ENCODE measurements around the gene EVX1. TPM values are rescaled to one million over a fixed set of nuclear protein-coding genes. Genes with fewer than 3 reads are reported as not detected.

EVX1 gene
- total RNA-seq, 4 donors from 2014 or later, result not detected

DNA sequence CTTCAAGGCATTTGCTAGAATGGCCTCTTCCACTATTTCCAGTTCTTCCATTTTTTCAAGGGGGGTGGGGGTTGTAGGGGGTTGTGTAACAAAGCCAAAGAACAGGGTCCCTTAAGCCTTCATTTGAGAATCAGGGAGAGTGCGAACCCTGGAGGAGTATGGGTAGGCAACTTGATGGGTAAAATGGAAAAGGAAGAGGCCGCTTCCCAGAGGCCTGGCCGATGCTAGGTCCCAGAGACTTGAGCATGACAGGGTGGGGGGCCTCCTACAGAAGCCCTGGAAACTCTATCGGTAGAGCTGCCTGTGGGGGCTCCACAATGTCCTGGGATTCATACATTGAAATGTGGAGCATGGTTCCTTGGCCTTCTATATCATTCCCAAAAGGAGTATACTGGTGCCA is 33.6 kb upstream of the EVX1 start:
- peaks cover 0 to 71% of the 10 kb centered on the region in 2 donors for H3K27me3 ChIP-seq
- H3K4me3 ChIP-seq, result no peak overlapping the region
- TF ChIP-seq, protein P1, sequence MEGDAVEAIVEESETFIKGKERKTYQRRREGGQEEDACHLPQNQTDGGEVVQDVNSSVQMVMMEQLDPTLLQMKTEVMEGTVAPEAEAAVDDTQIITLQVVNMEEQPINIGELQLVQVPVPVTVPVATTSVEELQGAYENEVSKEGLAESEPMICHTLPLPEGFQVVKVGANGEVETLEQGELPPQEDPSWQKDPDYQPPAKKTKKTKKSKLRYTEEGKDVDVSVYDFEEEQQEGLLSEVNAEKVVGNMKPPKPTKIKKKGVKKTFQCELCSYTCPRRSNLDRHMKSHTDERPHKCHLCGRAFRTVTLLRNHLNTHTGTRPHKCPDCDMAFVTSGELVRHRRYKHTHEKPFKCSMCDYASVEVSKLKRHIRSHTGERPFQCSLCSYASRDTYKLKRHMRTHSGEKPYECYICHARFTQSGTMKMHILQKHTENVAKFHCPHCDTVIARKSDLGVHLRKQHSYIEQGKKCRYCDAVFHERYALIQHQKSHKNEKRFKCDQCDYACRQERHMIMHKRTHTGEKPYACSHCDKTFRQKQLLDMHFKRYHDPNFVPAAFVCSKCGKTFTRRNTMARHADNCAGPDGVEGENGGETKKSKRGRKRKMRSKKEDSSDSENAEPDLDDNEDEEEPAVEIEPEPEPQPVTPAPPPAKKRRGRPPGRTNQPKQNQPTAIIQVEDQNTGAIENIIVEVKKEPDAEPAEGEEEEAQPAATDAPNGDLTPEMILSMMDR (IDR thresholded peaks at IDR 0.05), result no peak
- TF ChIP-seq POLR2A (IDR thresholded peaks at IDR 0.05), result no peak
- H3K27ac ChIP-seq, result no peak overlapping the region
- H3K36me3 ChIP-seq, result no peaks in the 10 kb centered on the region
- DNase-seq, result peak in 1 of 3 donors; percentile 25
- H3K9me3 ChIP-seq, result no peaks in the 10 kb centered on the region
- peaks cover 0 to 36% (median 0%) of the 10 kb centered on the region in 4 donors for H3K4me1 ChIP-seq

DNA sequence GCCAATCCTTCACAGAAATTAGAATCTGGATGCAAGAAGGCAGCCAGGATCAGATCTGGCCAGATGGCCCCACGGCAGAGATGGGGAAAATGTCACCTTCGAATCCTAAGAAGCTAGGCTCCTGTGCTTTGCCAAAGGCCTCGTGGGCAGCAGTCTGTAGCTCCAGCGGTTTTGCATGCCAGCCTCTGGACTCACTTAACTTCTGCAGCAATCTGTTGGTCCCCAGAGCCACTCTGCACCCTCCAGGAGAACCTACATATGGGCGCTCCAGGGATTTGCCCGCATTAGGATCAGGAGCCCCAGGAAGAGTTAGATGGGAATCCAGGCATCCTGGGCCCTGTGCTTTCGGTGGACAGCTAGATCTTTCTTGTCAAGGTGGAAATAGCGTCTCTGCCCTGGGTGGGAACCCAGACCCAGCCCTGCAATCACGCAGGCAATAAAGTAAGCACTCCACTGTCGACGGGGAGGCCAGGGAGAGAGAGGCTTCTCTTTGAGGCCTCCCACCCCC is 32.6 kb upstream of the EVX1 start:
- Histone ChIP-seq H3K27ac (no peak overlapping the region), H3K4me1 (peaks cover 0 to 34% (median 0%) of the 10 kb centered on the region in 4 donors), H3K9me3 (no peaks in the 10 kb centered on the region), H3K4me3 (peak overlapping the region in 1 of 4 donors; percentile 43), H3K27me3 (peaks cover 0 to 61% of the 10 kb centered on the region in 2 donors), H3K36me3 (no peaks in the 10 kb centered on the region)
- no peak for DNase-seq
- no peak for TF ChIP-seq POLR2A (IDR thresholded peaks at IDR 0.05)

DNA sequence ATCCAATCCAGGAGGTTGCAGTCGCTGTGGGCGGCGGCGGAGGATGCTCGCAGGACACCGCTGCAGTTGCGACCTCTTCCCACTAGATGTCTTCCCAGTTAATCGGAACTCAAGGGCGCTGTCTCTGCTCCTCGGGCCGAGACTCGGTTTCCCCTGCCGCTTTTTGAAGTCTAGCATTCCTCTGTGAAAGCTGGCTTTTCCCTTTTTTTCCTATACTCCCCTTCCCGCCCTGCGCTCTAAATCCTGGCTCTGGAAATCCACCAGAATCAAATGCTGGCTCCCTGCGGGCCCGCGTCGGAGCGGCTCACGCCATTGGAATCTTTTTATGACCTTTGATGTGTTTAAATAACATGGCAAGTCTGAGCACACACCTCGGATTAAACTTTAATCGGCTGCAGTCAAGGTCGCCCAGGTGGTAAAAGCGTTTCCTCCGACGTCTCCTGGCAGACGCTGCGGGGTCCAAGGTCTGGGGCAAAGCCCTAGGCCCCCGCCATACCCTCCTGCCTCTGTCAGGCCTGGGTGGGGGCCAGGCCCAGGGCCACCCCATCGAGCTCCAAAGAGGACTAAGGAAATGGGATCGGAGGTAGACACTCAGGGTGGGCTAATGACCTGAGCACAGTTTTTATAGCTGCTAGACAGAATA is 32.0 kb upstream of the EVX1 start:
- Histone ChIP-seq H3K27me3 (peaks cover 0 to 55% of the 10 kb centered on the region in 2 donors), H3K36me3 (no peaks in the 10 kb centered on the region), H3K9me3 (no peaks in the 10 kb centered on the region), H3K27ac (peak overlapping the region in 2 of 4 donors; percentile 55 to 63), H3K4me3 (peak overlapping the region in 2 of 4 donors; percentile 34 to 43), H3K4me1 (peaks cover 0 to 28% (median 0%) of the 10 kb centered on the region in 4 donors)
- peak; percentile 29 to 84 (median 82) for DNase-seq
- TF ChIP-seq, protein P1 (IDR thresholded peaks at IDR 0.05), result peak; percentile 40 to 84 (median 76)
- TF ChIP-seq POLR2A (IDR thresholded peaks at IDR 0.05), result no peak

DNA sequence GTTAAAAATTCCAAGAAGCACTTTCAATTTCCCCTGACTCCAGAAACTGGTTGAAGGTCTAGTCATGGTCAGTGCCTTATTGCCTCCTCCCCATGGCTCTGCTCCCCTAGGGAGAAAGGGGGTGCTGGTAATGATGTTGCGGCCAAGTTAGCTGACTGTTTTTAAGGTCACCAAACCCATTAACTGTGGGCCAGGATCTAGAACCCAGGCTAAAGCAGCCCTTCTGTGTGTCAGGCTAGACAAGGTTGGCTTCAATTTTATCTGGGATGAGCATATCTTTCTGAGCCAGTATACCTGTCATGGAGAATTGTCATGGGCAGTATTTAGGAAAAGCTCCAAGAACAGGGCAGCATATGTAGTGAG is 31.5 kb upstream of the EVX1 start:
- peaks cover 0 to 23% (median 0%) of the 10 kb centered on the region in 4 donors for H3K4me1 ChIP-seq
- H3K4me3 ChIP-seq, result no peak overlapping the region
- H3K9me3 ChIP-seq, result no peaks in the 10 kb centered on the region
- H3K36me3 ChIP-seq, result no peaks in the 10 kb centered on the region
- no peak for TF ChIP-seq POLR2A (IDR thresholded peaks at IDR 0.05)
- TF ChIP-seq, protein P1 (IDR thresholded peaks at IDR 0.05), result no peak
- no peak for DNase-seq
- H3K27ac ChIP-seq, result peak overlapping the region in 1 of 4 donors; percentile 63
- H3K27me3 ChIP-seq, result peaks cover 0 to 50% of the 10 kb centered on the region in 2 donors

DNA sequence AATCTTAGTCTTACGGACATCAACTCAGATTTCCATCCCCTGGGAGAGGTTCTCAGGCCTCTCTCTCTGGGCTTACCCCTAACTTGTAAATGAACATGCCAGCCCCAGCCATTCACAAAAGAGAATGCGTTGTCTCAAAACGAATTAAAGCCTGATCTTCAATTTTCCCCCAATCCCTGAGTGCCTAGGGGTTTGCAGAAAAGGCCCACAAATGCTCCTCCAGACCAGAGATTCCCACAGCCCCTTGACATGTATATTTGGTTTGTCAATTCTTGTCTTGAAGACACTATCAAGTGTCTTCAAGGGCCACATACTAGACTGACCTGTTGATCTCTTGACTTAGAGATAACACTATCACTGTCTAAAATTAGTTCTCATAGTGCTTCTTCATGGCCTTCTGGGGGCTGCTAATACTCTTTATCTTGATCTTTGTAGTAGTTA is 30.8 kb upstream of the EVX1 start:
- Histone ChIP-seq H3K27me3 (peaks cover 0 to 43% of the 10 kb centered on the region in 2 donors), H3K36me3 (no peaks in the 10 kb centered on the region), H3K4me3 (no peak overlapping the region), H3K9me3 (no peaks in the 10 kb centered on the region), H3K4me1 (peaks cover 0 to 23% (median 0%) of the 10 kb centered on the region in 4 donors), H3K27ac (no peak overlapping the region)
- TF ChIP-seq, protein P1 (IDR thresholded peaks at IDR 0.05), result no peak
- TF ChIP-seq POLR2A (IDR thresholded peaks at IDR 0.05), result no peak
- DNase-seq, result no peak

Data from Peyer's patch (tissue), 4 donors.